ENCODE results near the gene SFMBT2.
"Not testable (repeated sequence)": the region's sequence is repeated elsewhere in the genome, so short reads cannot be mapped to it uniquely, and the experiment has no call there.

The SFMBT2 gene

GRCh38 chr10:7318836-7319235 is 92.0 kb downstream of the SFMBT2 start:
- POLR2A ChIA-PET: no interaction called here
- CTCF ChIA-PET: no interaction called here
- TF ChIP-seq, protein P1, sequence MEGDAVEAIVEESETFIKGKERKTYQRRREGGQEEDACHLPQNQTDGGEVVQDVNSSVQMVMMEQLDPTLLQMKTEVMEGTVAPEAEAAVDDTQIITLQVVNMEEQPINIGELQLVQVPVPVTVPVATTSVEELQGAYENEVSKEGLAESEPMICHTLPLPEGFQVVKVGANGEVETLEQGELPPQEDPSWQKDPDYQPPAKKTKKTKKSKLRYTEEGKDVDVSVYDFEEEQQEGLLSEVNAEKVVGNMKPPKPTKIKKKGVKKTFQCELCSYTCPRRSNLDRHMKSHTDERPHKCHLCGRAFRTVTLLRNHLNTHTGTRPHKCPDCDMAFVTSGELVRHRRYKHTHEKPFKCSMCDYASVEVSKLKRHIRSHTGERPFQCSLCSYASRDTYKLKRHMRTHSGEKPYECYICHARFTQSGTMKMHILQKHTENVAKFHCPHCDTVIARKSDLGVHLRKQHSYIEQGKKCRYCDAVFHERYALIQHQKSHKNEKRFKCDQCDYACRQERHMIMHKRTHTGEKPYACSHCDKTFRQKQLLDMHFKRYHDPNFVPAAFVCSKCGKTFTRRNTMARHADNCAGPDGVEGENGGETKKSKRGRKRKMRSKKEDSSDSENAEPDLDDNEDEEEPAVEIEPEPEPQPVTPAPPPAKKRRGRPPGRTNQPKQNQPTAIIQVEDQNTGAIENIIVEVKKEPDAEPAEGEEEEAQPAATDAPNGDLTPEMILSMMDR (IDR thresholded peaks at IDR 0.05; ENCODE audit: insufficient read depth, low read length, missing control alignments): no peak
- DNase-seq (ENCODE audit: low read depth, low spot score): no peak
- no peak overlapping the region for H3K4me3 ChIP-seq (ENCODE audit: low read depth, low read length)

DNA sequence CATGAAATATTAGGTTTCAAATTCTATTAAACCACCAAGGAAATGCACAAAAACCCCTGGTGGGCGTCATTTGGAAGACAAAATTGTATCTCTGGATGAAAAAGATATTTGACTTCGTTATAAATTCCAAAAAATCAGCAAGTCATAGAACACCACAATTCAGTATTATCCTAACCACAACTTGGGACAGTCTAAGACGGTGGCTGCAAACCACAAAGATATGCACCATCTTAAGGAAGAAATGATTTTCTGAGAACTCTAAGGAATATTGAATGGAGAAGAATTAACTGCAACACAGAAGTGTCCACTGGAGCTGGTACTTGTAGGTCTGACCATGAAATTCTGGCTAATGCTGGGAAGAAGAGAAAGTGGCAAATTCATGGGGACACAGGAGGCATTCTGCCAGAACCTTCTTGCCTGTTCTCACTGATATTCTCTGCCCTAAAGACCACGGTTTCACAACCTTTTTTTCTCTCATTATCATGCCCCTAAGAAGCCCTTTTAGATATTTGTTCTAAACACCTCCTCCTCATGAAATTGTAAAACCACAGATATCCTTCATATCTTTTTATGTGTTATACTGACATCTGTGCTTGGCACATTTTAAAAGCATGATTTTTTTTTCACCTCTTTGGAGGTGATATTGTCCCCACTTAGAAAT is 92.9 kb downstream of the SFMBT2 start:
- no peak for DNase-seq (ENCODE audit: low read depth, low spot score)
- TF ChIP-seq, protein P1 (IDR thresholded peaks at IDR 0.05; ENCODE audit: insufficient read depth, low read length, missing control alignments): no peak
- POLR2A ChIA-PET: no interaction called here
- H3K4me3 ChIP-seq (ENCODE audit: low read depth, low read length): no peak overlapping the region
- CTCF ChIA-PET: no interaction called here

- ChIA-PET POLR2A (no interaction called here), CTCF (no interaction called here)
- TF ChIP-seq, protein P1 (IDR thresholded peaks at IDR 0.05; ENCODE audit: insufficient read depth, low read length, missing control alignments): no peak
- no peak for DNase-seq (ENCODE audit: low read depth, low spot score)
- H3K4me3 ChIP-seq (ENCODE audit: low read depth, low read length): no peak overlapping the region
These were observed 94.0 kb downstream of the SFMBT2 start for GRCh38 chr10:7316839-7317238.

DNA sequence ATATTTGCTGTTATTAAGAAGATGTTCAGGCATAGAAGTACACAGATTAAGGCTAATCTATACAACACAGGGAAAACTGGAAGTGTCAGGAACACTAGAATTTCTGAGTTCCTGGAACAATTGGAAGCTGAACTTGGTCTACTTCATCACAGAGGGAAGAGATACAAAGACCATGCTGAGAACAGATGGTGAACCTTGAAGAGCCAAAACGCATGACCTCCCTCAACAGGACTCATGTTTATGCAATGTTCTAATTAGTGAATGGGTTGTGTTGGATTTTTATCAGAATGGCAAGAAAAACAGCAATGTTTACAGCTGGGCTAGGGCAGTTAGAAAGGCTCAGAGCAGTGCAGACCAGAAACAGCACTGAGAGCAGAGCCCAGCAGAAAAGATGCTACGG is 94.9 kb downstream of the SFMBT2 start:
- no peak for DNase-seq (ENCODE audit: low read depth, low spot score)
- POLR2A ChIA-PET: no interaction called here
- CTCF ChIA-PET: no interaction called here
- TF ChIP-seq, protein P1 (IDR thresholded peaks at IDR 0.05; ENCODE audit: insufficient read depth, low read length, missing control alignments): no peak
- H3K4me3 ChIP-seq (ENCODE audit: low read depth, low read length): no peak overlapping the region

- no peak overlapping the region for H3K4me3 ChIP-seq (ENCODE audit: low read depth, low read length)
- no peak for DNase-seq (ENCODE audit: low read depth, low spot score)
- ChIA-PET CTCF (no interaction called here), POLR2A (no interaction called here)
- TF ChIP-seq, protein P1 (IDR thresholded peaks at IDR 0.05; ENCODE audit: insufficient read depth, low read length, missing control alignments): no peak
These were observed 96.7 kb downstream of the SFMBT2 start for GRCh38 chr10:7314170-7314569.

DNA sequence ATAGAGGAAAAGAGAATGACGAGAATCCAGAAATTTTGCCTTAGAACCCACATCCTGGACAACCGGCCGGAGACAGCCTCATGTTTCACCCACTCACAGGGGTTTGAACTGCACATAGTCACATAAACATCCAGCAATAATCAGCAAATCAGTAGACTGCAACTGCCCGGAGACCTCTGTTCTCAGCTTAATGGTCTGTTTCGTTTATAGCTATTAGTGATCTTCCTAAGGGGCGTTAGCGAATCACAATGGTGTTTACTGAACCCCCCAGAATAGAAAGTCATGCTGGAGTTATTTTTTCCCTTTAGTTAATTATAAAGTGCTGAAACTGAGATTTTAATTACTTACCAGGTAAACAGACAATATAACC is 98.4 kb downstream of the SFMBT2 start:
- ChIA-PET CTCF (no interaction called here), POLR2A (no interaction called here)
- TF ChIP-seq, protein P1 (IDR thresholded peaks at IDR 0.05; ENCODE audit: insufficient read depth, low read length, missing control alignments): no peak
- no peak for DNase-seq (ENCODE audit: low read depth, low spot score)
- no peak overlapping the region for H3K4me3 ChIP-seq (ENCODE audit: low read depth, low read length)

- CTCF ChIA-PET; H3K4me3 ChIP-seq (ENCODE audit: low read depth, low read length); POLR2A ChIA-PET; DNase-seq (ENCODE audit: low read depth, low spot score): not testable (repeated sequence)
These were observed 98.9 kb downstream of the SFMBT2 start for GRCh38 chr10:7311850-7312487.
